Mesenchymal stem cell (in vitro differentiated cells and primary cell): ENCODE results near the gene CCDC40.
A peak's percentile ranks its signal among the peaks of the same experiment; 100 is the strongest.
"Not testable (repeated sequence)": the region's sequence is repeated elsewhere in the genome, so short reads cannot be mapped to it uniquely, and the experiment has no call there.

ENCODE experiments used
- DNase-seq: peaks from one replicate; pipeline ENCODE4 v3.0.0-alpha.2; 2013
- H2AFZ ChIP-seq: one replicate; pipeline ENCODE4 v1.6.1; 2013; ENCODE audit warnings: low read depth, mild to moderate bottlenecking, control low read depth, inconsistent platforms, low read length, moderate library complexity
- H2AK5ac ChIP-seq: 2 replicates; pipeline ENCODE4 v1.6.1; 2013; ENCODE audit warnings: low read length, moderate library complexity, mild to moderate bottlenecking, inconsistent platforms; ENCODE audit not compliant: severe bottlenecking
- H2BK120ac ChIP-seq: one replicate; pipeline ENCODE4 v1.6.1; 2013; ENCODE audit warnings: low read depth, mild to moderate bottlenecking, inconsistent platforms, low read length, moderate library complexity
- H2BK12ac ChIP-seq, 2 experiments: one replicate each; pipeline ENCODE4 v1.6.1; 2013; ENCODE audit warnings: inconsistent platforms in 2 of 2, low read length in 2 of 2, mild to moderate bottlenecking in 2 of 2, moderate library complexity in 2 of 2, control low read depth in 1 of 2
- H2BK15ac ChIP-seq: one replicate; pipeline ENCODE4 v1.6.1; 2013; ENCODE audit warnings: mild to moderate bottlenecking, low read depth, inconsistent platforms; ENCODE audit not compliant: poor library complexity, severe bottlenecking
- H2BK5ac ChIP-seq: 2 replicates; pipeline ENCODE4 v1.6.1; 2013; ENCODE audit warnings: low read depth, mild to moderate bottlenecking, low read length, control low read depth, inconsistent platforms; ENCODE audit not compliant: poor library complexity, severe bottlenecking
- H3K14ac ChIP-seq, 2 experiments: one replicate each; pipeline ENCODE4 v1.6.1; 2013; ENCODE audit warnings: inconsistent platforms in 2 of 2, low read length in 2 of 2, control low read depth in 1 of 2, mild to moderate bottlenecking in 1 of 2, moderate library complexity in 1 of 2
- H3K18ac ChIP-seq, 2 experiments: one replicate each; pipeline ENCODE4 v1.6.1; 2013; ENCODE audit warnings: inconsistent platforms in 2 of 2, low read length in 2 of 2, control low read depth in 1 of 2, low read depth in 1 of 2, mild to moderate bottlenecking in 1 of 2
- H3K23ac ChIP-seq, 2 experiments: one replicate each; pipeline ENCODE4 v1.6.1; 2013; ENCODE audit warnings: inconsistent platforms in 2 of 2, low read length in 2 of 2, mild to moderate bottlenecking in 2 of 2, moderate library complexity in 2 of 2, control low read depth in 1 of 2
- H3K27ac ChIP-seq: 2 replicates; pipeline ENCODE4 v1.5.1; 2013; ENCODE audit warnings: mild to moderate bottlenecking, moderate library complexity, low read length, control low read depth, inconsistent platforms; ENCODE audit not compliant: poor library complexity, severe bottlenecking
- H3K27me3 ChIP-seq, 2 experiments: 2 replicates each; pipeline versions ENCODE4 v1.6.1 to v1.7.0; 2013; ENCODE audit warnings: low read length in 2 of 2, mild to moderate bottlenecking in 2 of 2, moderate library complexity in 2 of 2, control low read depth in 1 of 2, inconsistent platforms in 1 of 2; ENCODE audit not compliant: control insufficient read depth in 1 of 2, insufficient read depth in 1 of 2
- H3K36me3 ChIP-seq, 2 experiments: 2 replicates each; pipeline versions ENCODE4 v1.6.1 to v1.7.0; 2013; ENCODE audit warnings: low read length in 2 of 2, control low read depth in 1 of 2, inconsistent platforms in 1 of 2, low read depth in 1 of 2, mild to moderate bottlenecking in 1 of 2; ENCODE audit not compliant: insufficient read depth in 2 of 2, control insufficient read depth in 1 of 2
- H3K4ac ChIP-seq, 2 experiments: one replicate each; pipeline ENCODE4 v1.6.1; 2013; ENCODE audit warnings: inconsistent platforms in 2 of 2, low read length in 2 of 2, mild to moderate bottlenecking in 2 of 2, moderate library complexity in 2 of 2, control low read depth in 1 of 2, low read depth in 1 of 2
- H3K4me1 ChIP-seq: 2 replicates; pipeline ENCODE4 v1.6.1; 2013; ENCODE audit warnings: low read depth, low read length, control low read depth; ENCODE audit not compliant: control insufficient read depth, insufficient read depth
- H3K4me2 ChIP-seq: 2 replicates; pipeline ENCODE4 v1.6.1; 2013; ENCODE audit warnings: low read length, mild to moderate bottlenecking, inconsistent platforms; ENCODE audit not compliant: poor library complexity, severe bottlenecking
- H3K4me3 ChIP-seq, 2 experiments: 2 replicates each; pipeline versions ENCODE4 v1.5.1 to v1.7.0; 2013; ENCODE audit warnings: low read length in 2 of 2, mild to moderate bottlenecking in 2 of 2, control low read depth in 1 of 2, low read depth in 1 of 2; ENCODE audit not compliant: insufficient read depth in 1 of 2
- H3K79me1 ChIP-seq: replicated peaks from 2 replicates; pipeline ENCODE4 v1.6.1; 2013; ENCODE audit warnings: mild to moderate bottlenecking, control low read depth, low read length, inconsistent platforms; ENCODE audit not compliant: poor library complexity, severe bottlenecking
- H3K9ac ChIP-seq: 2 replicates; pipeline ENCODE4 v1.7.0; 2013; ENCODE audit warnings: mild to moderate bottlenecking, low read length, moderate library complexity
- H3K9me3 ChIP-seq: 2 replicates; pipeline ENCODE4 v1.7.0; 2013; ENCODE audit warnings: mild to moderate bottlenecking, low read length; ENCODE audit not compliant: control insufficient read depth
- H4K8ac ChIP-seq: one replicate; pipeline ENCODE4 v1.6.1; 2013; ENCODE audit warnings: inconsistent platforms, mild to moderate bottlenecking, low read length, moderate library complexity
- H4K91ac ChIP-seq: one replicate; pipeline ENCODE4 v1.6.1; 2013; ENCODE audit warnings: mild to moderate bottlenecking, low read length, inconsistent platforms
- WGBS: methylation state at CpG from one replicate; pipeline ENCODE4 v1.1.7; 2013; ENCODE audit warnings: mixed read lengths; 5-methylcytosine and 5-hydroxymethylcytosine counted together

CCDC40 gene

GRCh38 chr17:80090164-80090563, 53.7 kb downstream of the CCDC40 start:
- not testable (repeated sequence) for H2BK120ac ChIP-seq, H3K36me3 ChIP-seq, H3K4ac ChIP-seq, H3K9me3 ChIP-seq, H3K4me2 ChIP-seq, H3K79me1 ChIP-seq, H3K4me3 ChIP-seq, DNase-seq, H2AFZ ChIP-seq, H4K91ac ChIP-seq, H3K9ac ChIP-seq, H2AK5ac ChIP-seq, H3K23ac ChIP-seq, H3K4me1 ChIP-seq, H2BK15ac ChIP-seq, H3K18ac ChIP-seq, H3K27ac ChIP-seq, H4K8ac ChIP-seq, H2BK5ac ChIP-seq, H2BK12ac ChIP-seq
- WGBS, result 91% methylated on average over 44 of the region's 44 CpGs
- peak overlapping the region in 1 of 2 experiments; percentile 53 for H3K14ac ChIP-seq
- peaks cover 15 to 24% of the 10 kb centered on the region in 2 experiments for H3K27me3 ChIP-seq

- Histone ChIP-seq H3K4ac (no peak overlapping the region), H3K79me1 (no peaks in the 10 kb centered on the region), H3K9ac (no peak overlapping the region), H3K36me3 (no peaks in the 10 kb centered on the region), H2BK120ac (no peak overlapping the region), H4K8ac (no peak overlapping the region), H4K91ac (no peak overlapping the region), H3K4me1 (no peaks in the 10 kb centered on the region), H3K18ac (no peak overlapping the region), H2BK5ac (no peak overlapping the region), H3K23ac (no peak overlapping the region), H2AK5ac (no peak overlapping the region), H2AFZ (no peak overlapping the region), H3K27ac (no peak overlapping the region), H3K14ac (no peak overlapping the region), H3K9me3 (no peaks in the 10 kb centered on the region), H3K4me3 (no peak overlapping the region), H3K4me2 (no peak overlapping the region), H2BK15ac (no peak overlapping the region), H2BK12ac (no peak overlapping the region), H3K27me3 (peaks cover 13 to 21% of the 10 kb centered on the region in 2 experiments)
- WGBS, result 84% methylated on average over 4 of the region's 4 CpGs
- DNase-seq, result no peak
Observed at GRCh38 chr17:80091376-80091775, 54.9 kb downstream of the CCDC40 start.

GRCh38 chr17:80092959-80093358, 56.5 kb downstream of the CCDC40 start:
- WGBS, result 81% methylated on average over 6 of the region's 8 CpGs
- H3K9me3 ChIP-seq, result no peaks in the 10 kb centered on the region

GRCh38 chr17:80095038-80095843, 58.8 kb downstream of the CCDC40 start:
- H3K14ac ChIP-seq, result no peak overlapping the region
- H4K8ac ChIP-seq, result no peak overlapping the region
- no peak overlapping the region for H3K27ac ChIP-seq
- H3K79me1 ChIP-seq, result no peaks in the 10 kb centered on the region
- no peak overlapping the region for H2BK12ac ChIP-seq
- no peak overlapping the region for H2AK5ac ChIP-seq
- no peak overlapping the region for H2BK5ac ChIP-seq
- H2AFZ ChIP-seq, result no peak overlapping the region
- no peak overlapping the region for H2BK120ac ChIP-seq
- no peak overlapping the region for H3K18ac ChIP-seq
- no peak overlapping the region for H2BK15ac ChIP-seq
- H3K9ac ChIP-seq, result no peak overlapping the region
- no peaks in the 10 kb centered on the region for H3K9me3 ChIP-seq
- no peak overlapping the region for H3K23ac ChIP-seq
- H4K91ac ChIP-seq, result no peak overlapping the region
- no peak overlapping the region for H3K4me2 ChIP-seq
- no peak overlapping the region for H3K4me3 ChIP-seq
- 90% methylated on average over 37 of the region's 37 CpGs for WGBS
- H3K36me3 ChIP-seq, result no peaks in the 10 kb centered on the region
- H3K4me1 ChIP-seq, result peaks cover 4% of the 10 kb centered on the region
- DNase-seq, result no peak
- H3K4ac ChIP-seq, result no peak overlapping the region
- H3K27me3 ChIP-seq, result peaks cover 0 to 4% of the 10 kb centered on the region in 2 experiments

More at GRCh38 chr17:80092959-80093358, 56.5 kb downstream of the CCDC40 start:
- Histone ChIP-seq H2AK5ac (no peak overlapping the region), H2BK5ac (no peak overlapping the region), H3K18ac (no peak overlapping the region), H3K9ac (no peak overlapping the region), H3K4me1 (no peaks in the 10 kb centered on the region), H3K79me1 (no peaks in the 10 kb centered on the region), H2BK120ac (no peak overlapping the region), H3K27me3 (peaks cover 0 to 5% of the 10 kb centered on the region in 2 experiments), H3K27ac (no peak overlapping the region), H4K8ac (no peak overlapping the region), H2BK15ac (no peak overlapping the region), H2BK12ac (no peak overlapping the region), H2AFZ (no peak overlapping the region), H3K4ac (no peak overlapping the region), H3K4me2 (no peak overlapping the region), H4K91ac (no peak overlapping the region), H3K14ac (no peak overlapping the region), H3K36me3 (no peaks in the 10 kb centered on the region), H3K23ac (no peak overlapping the region), H3K4me3 (no peak overlapping the region)
- DNase-seq, result no peak
